OCI-LY7 (cell line): ENCODE data around the gene STPG3. TPM values are rescaled to one million over a fixed set of nuclear protein-coding genes. Genes with fewer than 3 reads are reported as not detected.
A peak's percentile ranks its signal among the peaks of the same experiment; 100 is the strongest.

Experiments
- BruUV-seq: library from RNA; stranded (reverse); fragments of 400-500 nt; replicated peaks from 2 replicates; lab custom pipeline; 2021; lab: Mats Ljungman, UMichigan
- CTCF ChIA-PET: fragments of 300-600 bp; sonication (Branson Sonifier 250); formaldehyde crosslinking; loops from one replicate; lab custom pipeline; 2022; ENCODE audit warnings: antibody characterized with exemption; ENCODE audit not compliant: unreplicated experiment; lab: Charles Lee
- POLR2A ChIA-PET: fragments of 300-600 bp; sonication (Branson Sonifier 250); formaldehyde crosslinking; loops from one replicate; lab custom pipeline; 2022; ENCODE audit warnings: antibody characterized with exemption; lab: Charles Lee
- DNase-seq: peaks from one replicate; pipeline ENCODE4 v3.0.0-alpha.2; 2015; ENCODE audit warnings: low spot score
- H2AFZ ChIP-seq: fragments of 200-600 bp; sonication (generic), shearing (Covaris generic); 2 replicates; pipeline ENCODE4 v1.6.1; 2014; ENCODE audit warnings: mild to moderate bottlenecking, antibody characterized with exemption, low read length, moderate library complexity
- H3K27ac ChIP-seq: fragments of 200-600 bp; sonication (generic); 2 replicates; pipeline ENCODE4 v1.5.1; 2014; ENCODE audit warnings: mixed run types, low read depth, mild to moderate bottlenecking, moderate library complexity, low read length, inconsistent platforms; ENCODE audit not compliant: poor library complexity, severe bottlenecking
- H3K36me3 ChIP-seq: fragments of 200-600 bp; sonication (generic); 2 replicates; pipeline ENCODE4 v1.6.1; 2014; ENCODE audit warnings: mild to moderate bottlenecking, antibody characterized with exemption, low read length, moderate library complexity, mixed read lengths; ENCODE audit not compliant: insufficient read depth
- H3K4me1 ChIP-seq: fragments of 200-600 bp; sonication (generic); 2 replicates; pipeline ENCODE4 v1.5.1; 2014; ENCODE audit warnings: mild to moderate bottlenecking, low read length; ENCODE audit not compliant: insufficient read depth, poor library complexity, severe bottlenecking
- H3K4me2 ChIP-seq: fragments of 200-600 bp; sonication (generic); 2 replicates; pipeline ENCODE4 v1.6.1; 2014; ENCODE audit warnings: mild to moderate bottlenecking, low read length
- H3K4me3 ChIP-seq: fragments of 200-600 bp; sonication (generic); 2 replicates; pipeline ENCODE4 v1.5.1; 2014; ENCODE audit warnings: mild to moderate bottlenecking, low read depth, low read length; ENCODE audit not compliant: poor library complexity, severe bottlenecking
- H3K79me2 ChIP-seq: fragments of 200-600 bp; sonication (generic); 2 replicates; pipeline ENCODE4 v1.6.1; 2016; ENCODE audit warnings: low read depth, mild to moderate bottlenecking, low read length, moderate library complexity, mixed read lengths; ENCODE audit not compliant: insufficient read depth
- H3K9me2 ChIP-seq: fragments of 200-600 bp; sonication (generic); 2 replicates; pipeline ENCODE4 v1.6.1; 2016; ENCODE audit warnings: mild to moderate bottlenecking, low read length, mixed read lengths; ENCODE audit not compliant: insufficient read depth
- H3K9me3 ChIP-seq: fragments of 200-600 bp; sonication (generic); 2 replicates; pipeline ENCODE4 v1.6.1; 2014; ENCODE audit warnings: mild to moderate bottlenecking, mixed run types, low read length, mixed read lengths
- H4K20me1 ChIP-seq: fragments of 200-600 bp; sonication (generic); 2 replicates; pipeline ENCODE4 v1.6.1; 2014; ENCODE audit warnings: mild to moderate bottlenecking, antibody characterized with exemption, low read length, moderate library complexity, mixed read lengths; ENCODE audit not compliant: insufficient read depth
- CTCF ChIP-seq: fragments of 200-600 bp; sonication (generic); conservative IDR thresholded peaks from 2 replicates; pipeline ENCODE4 v1.5.1; 2014; ENCODE audit warnings: mild to moderate bottlenecking, antibody characterized with exemption, low read length, moderate library complexity, mixed read lengths
- EZH2phosphoT487 ChIP-seq: fragments of 200-600 bp; sonication (generic); IDR thresholded peaks from 2 replicates; pipeline ENCODE4 v1.6.1; 2018; ENCODE audit warnings: low read depth, borderline replicate concordance, mild to moderate bottlenecking, mixed run types, antibody characterized with exemption, low read length, moderate library complexity, mixed read lengths
- intact Hi-C: fragments of 100-400 bp; cut with micrococcal nuclease; formaldehyde crosslinking; loops from one replicate; pipeline ENCODE4 v1.10.0; 2022; ENCODE audit not compliant: unreplicated experiment
- total RNA-seq, 2 experiments: library from RNA; depleted of rRNA in 1 of 2; stranded (reverse); fragments of >200 nt in 1 of 2; shearing (Covaris generic) in 1 of 2; gene quantifications; 2 replicates each; pipeline ENCODE4 v1.2.3, GENCODE V29; 2014 to 2022

STPG3 gene
- total RNA-seq, 2 experiments from 2014 or later, result 0.73 to 2.7 TPM

GRCh38 chr9:137295238-137295811 is 44.2 kb downstream of the STPG3 start:
- POLR2A ChIA-PET, result no interaction called here
- BruUV-seq, result no TSS peak
- Histone ChIP-seq H4K20me1 (no peaks in the 10 kb centered on the region), H3K4me1 (peaks cover 30% of the 10 kb centered on the region), H3K4me2 (peak overlapping the region; percentile 46; the same call in 1 of the 2 replicates), H3K9me3 (no peaks in the 10 kb centered on the region; the same call in 1 of the 2 replicates), H2AFZ (no peak overlapping the region), H3K9me2 (no peaks in the 10 kb centered on the region), H3K36me3 (no peaks in the 10 kb centered on the region), H3K79me2 (no peaks in the 10 kb centered on the region), H3K4me3 (peak overlapping the region; percentile 55), H3K27ac (no peak overlapping the region)
- intact Hi-C loops, result no loop called here
- CTCF ChIA-PET, result no interaction called here
- TF ChIP-seq EZH2phosphoT487 (no peak), CTCF (peak; percentile 60)
- peak; percentile 61 for DNase-seq

GRCh38 chr9:137295849-137296669 is 45.0 kb downstream of the STPG3 start:
- intact Hi-C loops, result no loop called here
- Histone ChIP-seq H2AFZ (no peak overlapping the region), H3K4me2 (peak overlapping the region; percentile 46; the same call in 1 of the 2 replicates), H3K9me3 (no peaks in the 10 kb centered on the region; the same call in 1 of the 2 replicates), H3K79me2 (no peaks in the 10 kb centered on the region), H4K20me1 (no peaks in the 10 kb centered on the region), H3K36me3 (no peaks in the 10 kb centered on the region), H3K27ac (no peak overlapping the region), H3K4me1 (peaks cover 38% of the 10 kb centered on the region), H3K4me3 (peak overlapping the region; percentile 55), H3K9me2 (no peaks in the 10 kb centered on the region)
- CTCF ChIA-PET, result no interaction called here
- POLR2A ChIA-PET, result no interaction called here
- TF ChIP-seq CTCF, result no peak
- TF ChIP-seq EZH2phosphoT487, result no peak
- no TSS peak for BruUV-seq
- no peak for DNase-seq
